HG03354 (cell line): Measurements from ENCODE around the gene UTS2B.

Experiments
- ATAC-seq: cut with Tn5 transposase; IDR thresholded peaks from one replicate; pipeline ENCODE4 v1.9.1; 2021; ENCODE audit warnings: mild to moderate bottlenecking; ENCODE audit not compliant: unreplicated experiment, poor library complexity, severe bottlenecking

Gene UTS2B

GRCh38 chr3:191253089-191253799 lies 77.1 kb downstream of the UTS2B start:
- ATAC-seq: peak; percentile 44

GRCh38 chr3:191246630-191247029 lies 83.7 kb downstream of the UTS2B start:
- no peak for ATAC-seq

DNA sequence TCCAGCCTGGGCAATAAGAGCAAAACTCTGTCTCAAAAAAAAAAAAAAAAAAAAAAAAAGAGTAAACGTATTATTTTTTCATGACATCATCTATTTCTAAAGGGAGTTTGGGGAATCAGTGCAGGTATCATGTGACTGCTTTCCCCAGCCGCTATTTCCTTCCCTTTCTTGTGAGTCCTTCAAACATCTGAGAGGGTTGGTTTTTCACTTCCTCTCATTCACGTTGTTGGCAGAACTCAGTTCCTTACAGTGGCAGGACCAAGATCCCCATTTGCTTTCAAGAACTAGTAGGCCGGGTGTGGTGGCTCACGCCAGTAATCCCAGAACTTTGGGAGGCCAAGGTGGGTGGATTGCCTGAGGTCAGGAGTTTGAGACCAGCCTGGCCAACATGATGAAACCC lies 84.3 kb downstream of the UTS2B start:
- ATAC-seq: peak; percentile 85

DNA sequence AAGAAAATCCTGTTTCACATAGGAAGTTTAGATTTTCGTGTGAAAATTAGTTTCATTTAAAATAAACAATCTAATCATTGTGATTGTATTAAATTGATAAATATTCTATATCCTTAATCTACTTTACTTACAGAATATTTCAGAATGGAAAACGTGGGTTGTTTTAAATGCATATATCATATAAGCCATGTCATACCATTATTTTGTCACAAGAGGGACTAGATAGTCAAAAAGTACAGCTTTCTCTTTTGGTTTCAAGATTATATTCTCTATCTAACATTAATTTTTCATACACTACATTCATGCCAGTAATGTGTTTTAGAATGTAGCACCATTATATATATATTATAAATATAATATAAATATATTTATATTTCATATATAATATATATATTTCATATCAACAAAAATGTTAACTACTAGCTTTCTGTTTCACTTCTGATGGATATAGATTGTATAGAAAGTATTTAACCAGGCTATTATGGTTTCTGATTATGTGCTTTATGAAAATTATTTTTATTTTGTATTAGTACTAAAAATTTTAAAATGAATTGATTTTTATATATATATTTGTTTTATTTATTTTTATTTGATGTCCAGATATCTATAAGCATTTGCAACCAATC lies 86.0 kb downstream of the UTS2B start:
- ATAC-seq: peak; percentile 50

- no peak for ATAC-seq
Observed at GRCh38 chr3:191240486-191240885, 89.8 kb downstream of the UTS2B start.

DNA sequence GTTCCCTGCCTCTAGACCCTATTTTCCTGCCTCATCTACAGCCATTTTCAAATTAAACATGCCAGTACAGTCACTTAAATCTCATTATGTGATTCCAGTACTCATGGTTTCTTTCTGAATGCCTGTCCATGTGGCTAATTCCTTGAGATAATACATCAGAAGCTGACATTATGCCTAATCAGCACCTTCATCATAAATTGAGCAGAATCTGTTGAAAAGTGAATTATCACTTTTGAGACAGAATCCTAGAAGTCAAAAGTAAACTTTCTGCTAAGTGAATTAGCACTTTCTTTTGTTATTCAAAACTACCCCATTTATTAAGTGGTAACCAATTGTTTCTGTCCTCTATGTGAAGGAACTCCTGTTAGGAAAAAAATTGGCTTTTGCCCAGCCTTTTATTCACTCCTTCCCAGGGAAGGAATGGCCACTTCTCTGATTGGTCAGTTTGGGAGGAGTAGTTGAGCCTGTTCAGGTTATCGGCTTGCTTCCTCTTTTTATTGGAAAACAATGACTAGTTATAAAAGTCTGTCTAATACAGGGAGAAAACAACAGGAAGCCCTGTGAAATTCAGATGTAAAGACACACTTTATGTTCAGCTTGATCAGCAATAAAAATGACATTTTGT lies 90.8 kb downstream of the UTS2B start:
- no peak for ATAC-seq

DNA sequence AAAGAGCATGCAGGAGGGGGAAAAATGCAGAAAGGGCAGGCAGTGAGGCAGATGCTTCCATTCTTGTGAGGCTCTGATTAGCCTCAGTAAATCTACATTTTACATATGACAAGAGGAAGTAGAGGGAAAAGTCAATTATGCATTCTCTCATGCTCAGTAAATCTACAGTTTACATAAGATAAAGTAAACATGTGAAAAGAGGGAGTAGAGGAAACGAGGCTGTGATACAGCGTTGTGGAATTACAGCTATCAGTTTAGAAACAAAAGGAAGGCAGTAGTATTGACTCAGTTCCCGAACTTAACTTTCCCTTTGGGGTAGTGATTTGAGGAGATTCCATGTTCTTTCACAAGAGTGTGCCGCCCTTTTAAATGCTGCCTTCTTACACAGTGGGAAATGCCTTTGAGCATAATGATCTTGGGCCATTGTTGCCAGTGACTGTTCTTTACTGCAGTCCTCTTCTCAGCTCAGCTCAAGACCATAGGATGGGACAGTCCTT lies 92.0 kb downstream of the UTS2B start:
- no peak for ATAC-seq

- no peak for ATAC-seq
Observed at GRCh38 chr3:191237047-191237882, 93.1 kb downstream of the UTS2B start.

GRCh38 chr3:191236646-191237045 lies 93.7 kb downstream of the UTS2B start:
- no peak for ATAC-seq

GRCh38 chr3:191235331-191236314 lies 94.7 kb downstream of the UTS2B start:
- ATAC-seq: peak; percentile 100

- no peak for ATAC-seq
Observed at GRCh38 chr3:191234216-191234615, 96.1 kb downstream of the UTS2B start.

DNA sequence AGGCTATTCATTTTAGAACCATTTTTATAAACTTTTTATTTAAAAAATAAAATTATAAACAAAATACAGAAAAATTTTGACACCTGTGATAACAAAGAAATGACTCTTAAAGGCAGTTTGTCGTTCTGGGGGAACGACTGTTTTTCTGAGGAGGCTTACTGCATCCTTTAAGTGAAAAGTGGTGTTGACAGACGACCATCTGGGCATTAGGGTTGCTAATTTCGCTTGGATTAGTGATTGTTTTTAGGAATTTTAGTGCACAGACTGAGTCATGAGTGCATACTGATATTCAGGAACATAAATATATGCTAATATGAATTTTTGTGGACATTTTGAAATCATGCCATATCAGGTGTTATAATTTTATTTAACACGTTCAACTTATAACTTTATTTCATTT lies 102.8 kb downstream of the UTS2B start:
- ATAC-seq: no peak

GRCh38 chr3:191221638-191222037 lies 108.7 kb downstream of the UTS2B start:
- ATAC-seq: no peak

DNA sequence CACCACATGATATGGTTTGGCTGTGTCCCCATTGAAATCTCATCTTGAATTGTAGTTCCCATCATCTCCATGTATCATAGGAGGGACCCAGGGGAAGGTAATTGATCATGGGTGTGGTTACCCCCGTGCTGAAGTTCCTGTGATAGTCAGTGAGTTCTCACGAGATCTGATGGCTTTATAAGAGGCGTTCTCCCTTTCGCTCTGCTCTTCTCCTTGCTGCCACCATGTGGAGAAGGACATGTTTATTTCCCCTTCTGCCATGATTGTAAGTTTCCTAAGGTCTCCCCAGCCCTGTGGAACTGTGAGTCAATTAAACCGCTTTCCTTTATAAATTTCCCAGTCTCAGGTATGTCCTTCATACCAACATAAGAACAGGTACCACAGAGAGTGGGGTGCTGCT lies 109.4 kb downstream of the UTS2B start:
- no peak for ATAC-seq

GRCh38 chr3:191217301-191217700 lies 113.0 kb downstream of the UTS2B start:
- no peak for ATAC-seq
